NCI-H128 (cell line): Measurements from ENCODE around the gene EHD1.

Experiments
- DNase-seq: peaks from one replicate; lab custom pipeline; 2025; ENCODE audit not compliant: unreplicated experiment; lab: John Stamatoyannopoulos, UW

The EHD1 gene

GRCh38 chr11:64878494-64879243 is at the start of gene EHD1:
EHD1 (minus strand) TSS chr11:64878621; CDS start chr11:64878464, 157 bp downstream.
- peak; percentile 99 for DNase-seq

- DNase-seq = no peak
Observed at GRCh38 chr11:64926689-64927088, 48.3 kb upstream of the EHD1 start.

GRCh38 chr11:64925536-64926436 is 47.4 kb upstream of the EHD1 start:
- no peak for DNase-seq

DNA sequence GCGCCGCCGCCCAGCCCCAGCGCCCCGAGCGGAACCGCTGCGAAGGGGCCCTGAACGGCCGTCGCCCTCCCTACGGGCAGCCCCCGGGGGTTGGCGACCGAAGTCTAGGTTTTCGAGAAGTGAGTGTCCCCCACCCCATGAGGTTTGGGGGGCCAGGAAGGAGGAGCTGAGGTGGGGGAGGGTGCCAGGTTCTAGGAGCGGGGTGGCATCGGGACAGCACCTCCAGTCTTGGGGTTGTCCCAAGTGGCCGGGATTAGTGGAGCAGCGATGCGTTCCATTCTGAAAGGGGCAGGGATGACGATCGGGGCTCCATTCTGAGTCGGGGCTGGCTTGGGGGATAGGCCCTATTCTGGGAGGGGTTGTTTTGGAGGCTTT is 46.5 kb upstream of the EHD1 start:
- DNase-seq = no peak

- peak; percentile 51 for DNase-seq
Observed at GRCh38 chr11:64923944-64924909, 45.8 kb upstream of the EHD1 start, which contains the start of gene PPP2R5B. PPP2R5B (plus strand) TSS chr11:64924689; CDS start chr11:64925735, 1,046 bp downstream.

GRCh38 chr11:64923151-64923661 is 44.8 kb upstream of the EHD1 start:
- DNase-seq = no peak

DNA sequence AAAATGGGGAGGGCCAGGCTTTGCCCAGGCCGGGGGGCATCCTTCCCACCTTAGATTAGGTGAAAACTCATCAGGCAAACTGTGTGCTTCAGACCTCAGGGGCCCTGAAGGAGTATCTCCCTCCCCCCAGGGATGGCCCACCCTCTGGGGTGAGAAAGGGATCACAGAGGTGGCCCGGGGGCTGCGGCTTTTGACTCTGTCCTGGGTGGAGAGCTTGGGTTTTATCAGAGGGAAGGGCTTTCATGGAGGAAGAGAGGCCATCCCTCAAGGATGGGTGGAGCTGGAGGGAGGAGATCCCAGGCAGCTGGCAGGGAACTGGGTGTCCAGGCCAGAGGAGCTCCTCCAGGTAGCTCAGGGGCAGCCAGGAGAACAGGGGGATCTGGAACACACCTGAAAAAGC is 43.0 kb upstream of the EHD1 start:
- no peak for DNase-seq

DNA sequence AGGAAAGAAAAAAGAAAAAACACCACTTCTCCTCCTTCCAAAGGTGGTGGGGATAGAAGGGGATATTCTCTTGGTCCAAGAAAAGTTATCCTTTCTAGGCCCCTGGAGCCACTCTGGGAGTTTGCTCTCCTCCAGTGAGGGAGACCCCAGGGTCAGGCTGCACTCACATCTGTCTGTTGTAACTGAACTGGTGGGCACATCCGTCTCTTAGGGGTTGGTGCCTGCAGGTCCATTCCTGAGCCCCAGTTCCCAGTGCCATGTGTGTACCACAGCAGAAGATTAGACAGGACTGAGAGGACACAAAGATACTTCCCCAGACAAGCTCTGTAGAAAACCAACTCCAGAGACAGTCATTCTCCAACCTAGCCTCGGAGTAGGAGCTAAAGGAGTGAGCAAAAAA is 41.7 kb upstream of the EHD1 start:
- no peak for DNase-seq

DNA sequence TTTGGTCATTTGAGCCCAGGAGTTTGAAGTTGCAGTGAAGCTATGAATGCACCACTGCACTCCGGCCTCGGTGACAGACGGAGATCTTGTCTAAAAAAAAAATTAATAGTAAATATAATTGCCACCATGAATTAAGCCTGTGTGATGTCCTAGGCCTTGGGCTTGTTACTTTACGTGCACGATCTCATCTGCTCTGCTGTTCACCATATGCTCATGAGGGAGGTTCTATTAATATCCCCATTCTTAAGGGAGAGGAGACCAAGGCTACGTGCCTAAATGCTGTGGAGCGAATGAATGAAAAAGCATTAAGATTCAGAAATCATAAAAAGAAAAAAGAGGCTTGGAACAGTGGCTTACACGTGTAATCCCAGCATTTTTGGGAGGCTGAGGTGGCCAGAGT is 41.2 kb upstream of the EHD1 start:
- no peak for DNase-seq

DNA sequence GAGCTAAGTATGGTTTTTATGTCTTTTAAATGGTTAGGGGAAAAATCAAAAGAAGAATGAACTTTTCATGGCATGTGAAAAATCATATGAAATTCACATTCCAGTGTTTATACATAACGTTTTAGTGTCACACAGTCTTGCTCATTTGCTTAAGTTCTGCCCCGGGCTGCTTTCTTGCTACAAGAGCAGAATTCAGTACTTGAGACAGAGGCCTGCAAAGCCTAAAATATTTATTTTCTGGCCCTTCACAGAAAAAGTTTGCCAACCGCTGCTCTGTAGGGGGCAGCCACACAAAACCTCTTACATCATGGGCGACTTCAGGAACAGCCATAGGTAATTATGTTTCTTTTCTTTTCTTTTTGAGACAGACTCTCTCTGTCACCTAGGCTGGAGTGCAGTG is 39.6 kb upstream of the EHD1 start:
- no peak for DNase-seq

GRCh38 chr11:64917663-64917995 is 39.2 kb upstream of the EHD1 start:
- no peak for DNase-seq

DNA sequence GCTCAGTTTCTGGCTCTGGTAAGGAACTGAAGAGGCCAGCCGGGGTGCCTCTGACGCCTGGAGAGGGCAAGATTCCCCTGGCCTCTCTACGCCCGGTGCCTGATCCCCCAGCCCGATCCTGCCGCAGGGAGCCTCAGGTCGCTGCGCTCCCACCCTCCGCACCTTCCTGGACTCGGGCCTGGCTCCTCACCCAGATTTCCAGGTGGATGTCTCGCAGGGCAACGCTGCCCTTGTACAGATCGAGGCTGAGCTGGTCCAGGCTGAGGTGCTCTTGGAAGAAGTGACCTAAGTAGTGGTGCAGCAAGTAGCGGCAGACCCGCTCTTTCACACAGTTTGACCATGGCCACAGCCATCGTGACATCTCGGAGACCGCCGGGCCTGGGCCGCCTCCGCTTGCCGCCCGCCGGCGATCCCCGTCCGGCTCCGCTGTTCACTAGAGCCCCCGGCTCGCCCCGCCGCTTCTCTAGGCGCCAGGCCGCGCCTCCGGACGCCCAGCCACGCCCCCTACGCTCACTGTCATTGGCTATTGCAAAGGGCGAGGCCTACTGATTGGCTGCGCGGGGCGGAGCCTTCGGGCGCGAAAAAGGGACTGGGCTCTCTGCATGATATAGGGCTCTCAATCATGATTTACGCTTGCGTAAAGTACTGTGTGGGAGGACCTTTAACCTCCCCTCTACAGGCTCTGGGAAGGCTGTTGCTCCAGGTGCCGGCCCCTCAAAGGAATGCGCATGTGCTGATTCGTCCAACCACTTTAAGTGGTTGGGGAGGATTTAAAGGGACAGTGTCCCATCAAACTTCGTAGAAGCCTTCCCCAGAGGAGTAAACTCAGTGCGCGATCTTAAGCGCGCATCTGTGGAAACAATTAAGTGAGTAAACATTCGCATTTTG is 38.6 kb upstream of the EHD1 start, which contains the start of gene ATG2A:
ATG2A (minus strand) TSS at position 435 of the 888 bp plus-strand sequence; CDS start at position 361, 74 bp downstream.
- peak; percentile 98 for DNase-seq

- no peak for DNase-seq
Observed at GRCh38 chr11:64916040-64916774, 37.8 kb upstream of the EHD1 start.

DNA sequence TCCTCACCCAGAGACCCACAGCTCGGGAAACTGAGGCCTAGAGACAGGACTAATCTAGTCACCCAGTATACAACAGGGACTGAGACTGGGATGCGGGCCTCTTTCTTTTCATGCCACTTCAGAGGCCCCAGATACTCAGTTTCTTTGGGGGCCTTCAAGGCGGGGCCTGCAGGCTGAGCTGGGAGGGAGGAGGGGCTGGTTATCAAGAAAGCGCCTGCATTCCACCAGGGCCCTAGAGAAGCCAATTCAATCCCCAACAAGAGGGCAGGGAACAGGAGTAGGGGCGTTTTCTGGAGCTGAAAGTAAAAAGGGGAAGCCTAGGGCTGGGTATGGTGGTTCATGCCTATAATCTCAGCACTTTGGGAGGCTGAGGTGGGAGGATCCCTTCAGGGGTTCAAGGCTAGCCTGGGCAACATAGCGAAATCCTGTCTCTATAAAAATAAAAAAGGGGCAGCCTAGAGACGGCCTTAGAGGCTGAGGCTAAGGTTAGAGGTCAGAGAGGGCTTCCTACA is 37.0 kb upstream of the EHD1 start:
- DNase-seq = no peak

DNA sequence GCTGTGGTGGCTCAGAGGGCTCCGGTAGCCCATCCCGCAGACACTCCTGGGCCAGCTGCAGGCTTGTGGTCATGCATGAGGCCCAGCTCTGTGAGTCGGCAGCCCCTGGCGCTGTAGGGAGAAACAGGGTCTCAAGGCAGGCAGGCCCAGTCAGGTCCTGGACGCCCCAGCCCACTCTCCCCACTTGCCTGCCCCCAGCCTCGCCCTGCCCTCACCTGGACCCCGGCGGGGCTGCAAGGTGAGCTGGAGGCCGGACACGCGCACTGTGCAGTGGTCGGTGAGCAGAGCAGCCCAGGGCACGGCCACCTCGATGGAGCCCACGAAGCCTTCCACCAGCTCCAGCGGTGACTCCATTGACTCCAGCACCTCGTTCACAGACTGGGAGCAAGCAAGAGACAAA is 35.7 kb upstream of the EHD1 start:
- no peak for DNase-seq

DNA sequence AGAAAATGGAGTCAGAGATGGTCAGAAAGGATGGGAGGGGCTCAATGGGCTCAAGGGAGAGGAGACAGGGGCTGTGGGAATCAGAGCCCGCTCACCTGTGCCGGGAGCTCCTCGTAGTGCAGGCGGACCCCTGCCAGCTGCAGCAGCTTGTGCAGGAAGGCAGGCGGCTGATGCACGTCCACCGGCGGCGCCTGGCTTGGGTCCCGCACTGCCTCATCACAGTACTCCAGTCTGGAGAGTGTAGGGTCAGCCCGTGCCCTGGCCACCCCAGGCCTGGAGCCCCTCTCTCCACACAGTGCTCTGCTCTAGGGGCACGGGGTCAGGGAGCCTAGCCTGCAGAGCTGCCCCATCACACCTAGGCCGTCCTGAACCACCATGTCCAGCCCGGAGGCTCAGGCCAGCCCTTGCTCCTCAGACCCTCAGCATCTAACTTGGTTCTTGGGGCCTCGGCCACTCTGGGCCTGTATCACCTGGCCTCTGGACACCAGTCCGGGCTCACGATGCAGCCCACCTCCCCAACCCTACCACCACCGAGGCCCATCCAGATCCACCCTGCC is 34.8 kb upstream of the EHD1 start:
- no peak for DNase-seq

DNA sequence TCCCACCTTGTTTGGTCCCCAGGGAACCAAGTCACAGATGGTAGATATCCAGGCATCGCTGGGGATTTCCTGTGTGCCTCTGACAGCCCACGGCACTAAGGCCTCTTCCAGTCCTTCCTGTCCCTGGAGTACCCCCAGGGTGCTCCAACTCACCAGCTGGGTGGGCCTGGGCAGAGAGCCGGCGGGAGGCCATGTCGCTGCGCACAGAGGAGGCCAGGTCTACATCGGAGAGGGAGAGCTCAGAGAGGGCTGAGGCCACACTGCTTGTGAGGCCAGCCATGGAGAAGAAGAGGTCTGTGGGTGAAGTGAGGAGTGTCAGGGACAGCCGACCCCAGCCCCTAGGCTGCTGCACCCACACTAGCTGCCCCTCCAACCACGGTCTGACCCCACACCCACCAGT is 33.3 kb upstream of the EHD1 start:
- no peak for DNase-seq

DNA sequence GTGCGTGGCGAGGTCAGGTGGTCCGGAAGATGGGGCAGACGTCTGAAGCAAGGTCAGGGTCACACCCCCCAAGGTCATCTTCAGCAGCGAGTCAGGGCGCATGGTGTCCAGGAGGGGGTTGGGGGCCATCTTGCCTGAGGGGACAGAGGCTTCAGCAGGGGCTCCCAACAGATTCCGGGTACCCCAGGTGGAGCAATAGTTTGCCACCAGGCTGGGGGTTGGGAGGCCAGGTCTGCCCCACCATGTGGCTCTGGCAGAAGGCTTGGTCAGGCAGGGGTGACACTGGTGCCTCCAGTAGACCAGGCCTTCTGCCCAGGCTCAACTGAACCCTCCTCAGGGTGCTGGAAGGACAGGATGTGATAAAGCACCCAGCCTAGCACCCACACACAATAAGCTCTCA is 32.7 kb upstream of the EHD1 start:
- no peak for DNase-seq
